DOHH2 (cell line): ENCODE results near the gene PCDHGA7.

Source experiments
- H3F3A ChIP-seq: fragments of 200-600 bp; sonication (generic), shearing (Covaris generic); 2 replicates; pipeline ENCODE4 v1.6.0; 2016; ENCODE audit warnings: antibody characterized with exemption, mild to moderate bottlenecking; ENCODE audit not compliant: control insufficient read depth, insufficient read depth
- H3K27ac ChIP-seq: fragments of 200-600 bp; sonication (generic); 2 replicates; pipeline ENCODE4 v1.5.1; 2014; ENCODE audit warnings: low read depth, mild to moderate bottlenecking, low read length, moderate library complexity
- H3K27me3 ChIP-seq: fragments of 200-600 bp; sonication (generic); 2 replicates; pipeline ENCODE4 v1.6.1; 2014; ENCODE audit warnings: mild to moderate bottlenecking, low read length, mixed read lengths; ENCODE audit not compliant: control insufficient read depth
- H3K36me3 ChIP-seq: fragments of 200-600 bp; sonication (generic); 2 replicates; pipeline ENCODE4 v1.6.1; 2014; ENCODE audit warnings: mild to moderate bottlenecking, low read length, moderate library complexity, mixed read lengths; ENCODE audit not compliant: control insufficient read depth
- H3K4me1 ChIP-seq: fragments of 200-600 bp; sonication (generic); 2 replicates; pipeline ENCODE4 v1.6.1; 2014; ENCODE audit warnings: mild to moderate bottlenecking, low read length, mixed read lengths; ENCODE audit not compliant: control insufficient read depth
- H3K4me2 ChIP-seq: fragments of 200-600 bp; sonication (generic); 2 replicates; pipeline ENCODE4 v1.6.0; 2014; ENCODE audit warnings: mild to moderate bottlenecking, low read length, moderate library complexity
- H3K4me3 ChIP-seq: fragments of 200-600 bp; sonication (generic); 2 replicates; pipeline ENCODE4 v1.5.1; 2014; ENCODE audit warnings: mild to moderate bottlenecking, low read length, mixed read lengths
- H3K79me2 ChIP-seq: fragments of 200-600 bp; sonication (generic); 2 replicates; pipeline ENCODE4 v1.6.1; 2014; ENCODE audit warnings: mild to moderate bottlenecking, low read length, mixed read lengths; ENCODE audit not compliant: control insufficient read depth
- H3K9me2 ChIP-seq: fragments of 200-600 bp; sonication (generic); replicated peaks from 2 replicates; pipeline ENCODE4 v1.6.1; 2014; ENCODE audit warnings: mild to moderate bottlenecking, low read length, mixed read lengths; ENCODE audit not compliant: control insufficient read depth
- H3K9me3 ChIP-seq: fragments of 200-600 bp; sonication (generic); 2 replicates; pipeline ENCODE4 v1.6.1; 2014; ENCODE audit warnings: antibody characterized with exemption, low read length, mixed read lengths; ENCODE audit not compliant: control insufficient read depth, insufficient read depth
- H4K20me1 ChIP-seq: fragments of 200-600 bp; sonication (generic); 2 replicates; pipeline ENCODE4 v1.6.0; 2014; ENCODE audit warnings: low read depth, mild to moderate bottlenecking, antibody characterized with exemption, low read length, moderate library complexity; ENCODE audit not compliant: control insufficient read depth, insufficient read depth
- CTCF ChIP-seq: fragments of 200-600 bp; sonication (generic); IDR thresholded peaks from one replicate; pipeline ENCODE4 v1.5.1; 2014; ENCODE audit warnings: antibody characterized with exemption, mild to moderate bottlenecking, low read depth, low read length; ENCODE audit not compliant: poor library complexity, severe bottlenecking
- EZH2phosphoT487 ChIP-seq: fragments of 200-600 bp; sonication (generic); IDR thresholded peaks from 2 replicates; pipeline ENCODE4 v1.6.1; 2017; ENCODE audit warnings: borderline replicate concordance, mild to moderate bottlenecking, antibody characterized with exemption, low read length, moderate library complexity, mixed read lengths

PCDHGA7 gene

GRCh38 chr5:141422742-141423291 is 40.3 kb downstream of the PCDHGA7 start:
- Histone ChIP-seq H3K27me3 (no peaks in the 10 kb centered on the region), H3K4me3 (no peak overlapping the region), H4K20me1 (no peaks in the 10 kb centered on the region), H3K79me2 (no peaks in the 10 kb centered on the region), H3K36me3 (peaks cover 11% of the 10 kb centered on the region; the same call in 1 of the 2 replicates), H3K9me2 (no peaks in the 10 kb centered on the region), H3K4me2 (no peak overlapping the region), H3F3A (no peaks in the 10 kb centered on the region; the same call in 1 of the 2 replicates), H3K27ac (no peak overlapping the region), H3K9me3 (peaks cover 42% of the 10 kb centered on the region; the same call in 1 of the 2 replicates), H3K4me1 (0 out of 2 replicates have a peak, but pooled peaks cover 3% of the 10 kb centered on the region)
- TF ChIP-seq EZH2phosphoT487 (no peak), CTCF (no peak)

- no peak overlapping the region for H3K4me3 ChIP-seq
- H3K27ac ChIP-seq: no peak overlapping the region
- no peak overlapping the region for H3K4me2 ChIP-seq
- no peaks in the 10 kb centered on the region for H3K9me2 ChIP-seq
- no peaks in the 10 kb centered on the region for H4K20me1 ChIP-seq
- no peaks in the 10 kb centered on the region for H3K27me3 ChIP-seq
- 0 out of 2 replicates have a peak, but pooled peaks cover 3% of the 10 kb centered on the region for H3K4me1 ChIP-seq
- H3K79me2 ChIP-seq: no peaks in the 10 kb centered on the region
- TF ChIP-seq EZH2phosphoT487 (no peak), CTCF (no peak)
- H3F3A ChIP-seq: peaks cover 6% of the 10 kb centered on the region; the same call in 1 of the 2 replicates
- peaks cover 24% of the 10 kb centered on the region for H3K36me3 ChIP-seq
- H3K9me3 ChIP-seq: peaks cover 19% of the 10 kb centered on the region
These were observed 45.4 kb downstream of the PCDHGA7 start for GRCh38 chr5:141427783-141428426.

DNA sequence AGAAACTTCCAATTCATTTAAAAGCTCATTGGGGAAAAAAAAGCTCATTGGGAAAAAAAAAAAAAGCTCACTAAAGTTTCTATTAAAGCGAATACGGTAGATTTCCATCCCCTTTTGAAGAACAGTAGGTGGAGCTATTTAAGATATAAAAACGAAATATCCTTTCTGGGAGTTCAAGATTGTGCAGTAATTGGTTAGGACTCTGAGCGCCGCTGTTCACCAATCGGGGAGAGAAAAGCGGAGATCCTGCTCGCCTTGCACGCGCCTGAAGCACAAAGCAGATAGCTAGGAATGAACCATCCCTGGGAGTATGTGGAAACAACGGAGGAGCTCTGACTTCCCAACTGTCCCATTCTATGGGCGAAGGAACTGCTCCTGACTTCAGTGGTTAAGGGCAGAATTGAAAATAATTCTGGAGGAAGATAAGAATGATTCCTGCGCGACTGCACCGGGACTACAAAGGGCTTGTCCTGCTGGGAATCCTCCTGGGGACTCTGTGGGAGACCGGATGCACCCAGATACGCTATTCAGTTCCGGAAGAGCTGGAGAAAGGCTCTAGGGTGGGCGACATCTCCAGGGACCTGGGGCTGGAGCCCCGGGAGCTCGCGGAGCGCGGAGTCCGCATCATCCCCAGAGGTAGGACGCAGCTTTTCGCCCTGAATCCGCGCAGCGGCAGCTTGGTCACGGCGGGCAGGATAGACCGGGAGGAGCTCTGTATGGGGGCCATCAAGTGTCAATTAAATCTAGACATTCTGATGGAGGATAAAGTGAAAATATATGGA is 48.0 kb downstream of the PCDHGA7 start, which contains the start of gene PCDHGA12:
Gene PCDHGA12, plus strand, starts transcription at position 176 of the 782 bp plus-strand sequence. Its CDS starts 253 bp downstream, at position 429.
- Histone ChIP-seq H3K9me2 (no peaks in the 10 kb centered on the region), H3K9me3 (peaks cover 18% of the 10 kb centered on the region), H3K27me3 (no peaks in the 10 kb centered on the region), H3K79me2 (no peaks in the 10 kb centered on the region), H4K20me1 (no peaks in the 10 kb centered on the region), H3K36me3 (peaks cover 24% of the 10 kb centered on the region), H3K4me1 (0 out of 2 replicates have a peak, but pooled peaks cover 3% of the 10 kb centered on the region), H3K4me3 (peak within 1 kb of the TSS; percentile 69), H3K27ac (0 out of 2 replicates have a peak within 1 kb of the TSS, but pooled peaks have one; percentile 5), H3F3A (0 out of 2 replicates have a peak, but pooled peaks cover 6% of the 10 kb centered on the region), H3K4me2 (peak within 1 kb of the TSS; percentile 60)
- TF ChIP-seq CTCF (peak; percentile 73), EZH2phosphoT487 (no peak)
